Activated CD8-positive, alpha-beta T cell treated with anti-CD3 and anti-CD28 coated beads for 36 hours (primary cell): ENCODE results near the gene HOXB2. TPM values are rescaled to one million over a fixed set of nuclear protein-coding genes. Genes with fewer than 3 reads are reported as not detected.

ENCODE experiments used
- ATAC-seq: fragments of 200-7000 bp; cut with Tn5 transposase; one replicate; pipeline ENCODE4 v1.10.0; 2021; ENCODE audit warnings: mild to moderate bottlenecking, moderate library complexity
- CTCF ChIA-PET: fragments of 350-600 bp; sonication (Branson Sonifier 250); formaldehyde crosslinking; loops from one replicate; lab custom pipeline; 2021; ENCODE audit warnings: antibody characterized with exemption; lab: Charles Lee
- POLR2A ChIA-PET: fragments of 350-600 bp; sonication (Branson Sonifier 250); formaldehyde crosslinking; loops from one replicate; lab custom pipeline; 2021; ENCODE audit warnings: antibody characterized with exemption; lab: Charles Lee
- DNase-seq: peaks from one replicate; pipeline ENCODE4 v3.0.0-alpha.2; 2020
- H3K27ac Mint-ChIP-seq: one replicate; pipeline ENCODE4 v1.8.0; 2021; ENCODE audit warnings: mild to moderate bottlenecking, mixed read lengths
- H3K27me3 Mint-ChIP-seq: one replicate; pipeline ENCODE4 v1.8.0; 2021; ENCODE audit warnings: mixed read lengths
- H3K36me3 Mint-ChIP-seq: one replicate; pipeline ENCODE4 v1.8.0; 2021; ENCODE audit warnings: low read depth, mixed read lengths
- H3K4me1 Mint-ChIP-seq: one replicate; pipeline ENCODE4 v1.8.0; 2021; ENCODE audit warnings: low read depth, mixed read lengths
- H3K4me3 Mint-ChIP-seq: one replicate; pipeline ENCODE4 v1.8.0; 2021; ENCODE audit warnings: mild to moderate bottlenecking, moderate library complexity, mixed read lengths
- H3K9me3 Mint-ChIP-seq: one replicate; pipeline ENCODE4 v1.8.0; 2021; ENCODE audit warnings: mixed read lengths
- CTCF ChIP-seq: fragments of 200-600 bp; IDR thresholded peaks from one replicate; pipeline ENCODE4 v1.8.0; 2022; ENCODE audit warnings: antibody characterized with exemption, mild to moderate bottlenecking
- intact Hi-C: fragments of 100-400 bp; cut with micrococcal nuclease; formaldehyde crosslinking; loops from one replicate; pipeline ENCODE4 v1.10.0; 2022
- total RNA-seq, 2 experiments: library from RNA; stranded (reverse); gene quantifications; one replicate each; pipeline ENCODE4 v1.2.3, GENCODE V29; 2021

Gene HOXB2
- total RNA-seq, 2 experiments from 2014 or later = 12.6 to 13.0 TPM

- Mint-ChIP-seq H3K4me1 (peaks cover 4% of the 10 kb centered on the region), H3K4me3 (peak overlapping the region; percentile 59), H3K36me3 (no peaks in the 10 kb centered on the region), H3K27me3 (peaks cover 1% of the 10 kb centered on the region), H3K9me3 (no peaks in the 10 kb centered on the region), H3K27ac (no peak overlapping the region)
- POLR2A ChIA-PET = interaction anchor here (1.4 kb wide), 1 partner anchor 11 kb away, joined by 4 read pairs; no protein-coding TSS in a partner anchor
- ATAC-seq (no peak), DNase-seq (no peak)
- TF ChIP-seq CTCF = no peak
- intact Hi-C loops = no loop called here
- CTCF ChIA-PET = interaction anchor here (0.7 to 1.7 kb wide), 2 partner anchors 28 to 39 kb away, joined by 3 to 6 read pairs; partner anchors contain the start of gene HOXB5
These were observed 9.7 kb upstream of the HOXB2 start for GRCh38 chr17:48554412-48555257.

- H3K36me3 Mint-ChIP-seq = no peaks in the 10 kb centered on the region
- H3K4me1 Mint-ChIP-seq = peaks cover 4% of the 10 kb centered on the region
- intact Hi-C loops = no loop called here
- POLR2A ChIA-PET = no interaction called here
- TF ChIP-seq CTCF = no peak
- H3K27me3 Mint-ChIP-seq = peaks cover 1% of the 10 kb centered on the region
- ATAC-seq = no peak
- no peak overlapping the region for H3K4me3 Mint-ChIP-seq
- DNase-seq = no peak
- no peak overlapping the region for H3K27ac Mint-ChIP-seq
- H3K9me3 Mint-ChIP-seq = no peaks in the 10 kb centered on the region
- CTCF ChIA-PET = no interaction called here
These were observed 8.9 kb upstream of the HOXB2 start for GRCh38 chr17:48553826-48554225.

DNA sequence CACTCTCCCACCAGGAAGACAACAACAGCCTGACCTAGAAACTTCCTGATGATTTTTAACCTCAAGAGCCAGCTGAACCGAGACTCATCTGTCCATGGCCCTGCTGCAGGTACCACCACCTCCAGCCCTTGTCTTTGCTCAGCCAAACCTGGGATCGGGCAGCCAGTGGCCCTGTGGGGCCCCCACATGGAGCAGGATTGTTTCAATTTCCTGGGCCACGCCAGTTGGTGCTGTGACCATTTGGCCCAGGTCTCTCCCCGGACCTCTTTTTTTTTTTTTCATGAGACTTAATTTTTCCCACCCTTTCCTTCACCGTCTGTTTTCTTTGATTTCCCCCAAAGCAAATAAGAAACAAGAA, 8.3 kb upstream of the HOXB2 start:
- H3K4me1 Mint-ChIP-seq = peaks cover 8% of the 10 kb centered on the region
- H3K27ac Mint-ChIP-seq = no peak overlapping the region
- ChIA-PET POLR2A (no interaction called here), CTCF (no interaction called here)
- DNase-seq (no peak), ATAC-seq (no peak)
- no peaks in the 10 kb centered on the region for H3K36me3 Mint-ChIP-seq
- no peak for TF ChIP-seq CTCF
- H3K27me3 Mint-ChIP-seq = peaks cover 1% of the 10 kb centered on the region
- intact Hi-C loops = no loop called here
- no peak overlapping the region for H3K4me3 Mint-ChIP-seq
- no peaks in the 10 kb centered on the region for H3K9me3 Mint-ChIP-seq

- H3K4me3 Mint-ChIP-seq = no peak overlapping the region
- ChIA-PET CTCF (no interaction called here), POLR2A (no interaction called here)
- no peaks in the 10 kb centered on the region for H3K36me3 Mint-ChIP-seq
- ATAC-seq (no peak), DNase-seq (no peak)
- TF ChIP-seq CTCF = no peak
- H3K27ac Mint-ChIP-seq = no peak overlapping the region
- intact Hi-C loops = no loop called here
- H3K27me3 Mint-ChIP-seq = peaks cover 1% of the 10 kb centered on the region
- H3K4me1 Mint-ChIP-seq = peaks cover 13% of the 10 kb centered on the region
- no peaks in the 10 kb centered on the region for H3K9me3 Mint-ChIP-seq
These were observed 7.7 kb upstream of the HOXB2 start for GRCh38 chr17:48552466-48553189.
